ENCODE results near the gene UNG. TPM values are rescaled to one million over a fixed set of nuclear protein-coding genes. Genes with fewer than 3 reads are reported as not detected.

UNG gene
- total and polyA plus RNA-seq, 9 donors, result 20.1 to 27.7 (median 26.0) TPM

DNA sequence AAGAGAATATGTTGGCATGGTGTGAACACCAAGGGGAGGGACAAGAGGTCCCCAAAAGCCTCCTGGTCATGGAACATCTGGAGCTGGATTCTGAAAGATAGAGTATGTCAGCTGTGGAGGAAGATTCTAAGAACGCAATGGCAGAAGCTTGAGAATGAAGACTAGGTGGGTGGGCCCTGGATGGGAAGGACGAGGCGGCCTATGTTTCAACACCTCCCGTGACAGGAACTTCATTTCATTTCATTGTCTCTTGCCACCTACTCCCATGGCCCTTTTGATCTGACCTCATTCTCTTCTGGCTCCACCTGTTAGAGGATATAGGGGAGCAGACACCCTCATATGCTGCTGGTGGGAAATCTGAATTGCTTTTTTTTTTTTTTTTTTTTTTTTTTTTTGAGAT is 3.3 kb downstream of the UNG start:
- H3K27ac ChIP-seq (ENCODE audit: low read length), result no peak overlapping the region
- peaks cover 59% of the 10 kb centered on the region for H3K36me3 ChIP-seq (ENCODE audit: control insufficient read depth, insufficient read depth, low read length)
- no CpG with 5 or more reads among the region's 4 CpGs for WGBS (ENCODE audit: insufficient coverage)
- H3K27me3 ChIP-seq (ENCODE audit: control insufficient read depth, insufficient read depth, low read length), result no peaks in the 10 kb centered on the region
- H3K4me3 ChIP-seq (ENCODE audit: low read length), result no peak overlapping the region
- no peaks in the 10 kb centered on the region for H3K9me3 ChIP-seq (replicated peaks; ENCODE audit: control insufficient read depth, low read depth, low read length)
- peaks cover 8% of the 10 kb centered on the region for H3K4me1 ChIP-seq (ENCODE audit: control insufficient read depth, insufficient read depth, low read length)
- DNase-seq, result no peak

DNA sequence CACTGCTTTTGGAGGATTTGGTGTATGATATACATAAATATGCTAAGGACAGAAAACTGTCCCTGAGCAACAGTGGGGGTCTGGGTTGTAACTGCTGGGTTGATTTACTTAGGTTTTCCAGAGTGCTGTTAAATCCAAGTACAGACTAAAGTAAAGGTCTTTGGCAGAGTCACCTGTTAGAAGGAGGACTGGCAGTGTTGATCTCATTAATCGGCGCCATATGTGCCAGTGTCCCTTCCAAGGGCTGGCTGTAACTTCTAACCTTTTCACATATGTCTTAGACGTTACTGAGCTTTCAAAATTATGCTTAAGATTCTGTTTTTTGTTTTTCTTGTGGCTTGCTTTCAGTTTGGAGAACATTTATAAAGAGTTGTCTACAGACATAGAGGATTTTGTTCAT is 5.1 kb downstream of the UNG start:
- no peaks in the 10 kb centered on the region for H3K27me3 ChIP-seq (ENCODE audit: control insufficient read depth, insufficient read depth, low read length)
- peaks cover 69% of the 10 kb centered on the region for H3K36me3 ChIP-seq (ENCODE audit: control insufficient read depth, insufficient read depth, low read length)
- H3K9me3 ChIP-seq (replicated peaks; ENCODE audit: control insufficient read depth, low read depth, low read length), result no peaks in the 10 kb centered on the region
- H3K27ac ChIP-seq (ENCODE audit: low read length), result no peak overlapping the region
- H3K4me1 ChIP-seq (ENCODE audit: control insufficient read depth, insufficient read depth, low read length), result peaks cover 4% of the 10 kb centered on the region
- no CpG with 5 or more reads among the region's 3 CpGs for WGBS (ENCODE audit: insufficient coverage)
- no peak overlapping the region for H3K4me3 ChIP-seq (ENCODE audit: low read length)
- no peak for DNase-seq

DNA sequence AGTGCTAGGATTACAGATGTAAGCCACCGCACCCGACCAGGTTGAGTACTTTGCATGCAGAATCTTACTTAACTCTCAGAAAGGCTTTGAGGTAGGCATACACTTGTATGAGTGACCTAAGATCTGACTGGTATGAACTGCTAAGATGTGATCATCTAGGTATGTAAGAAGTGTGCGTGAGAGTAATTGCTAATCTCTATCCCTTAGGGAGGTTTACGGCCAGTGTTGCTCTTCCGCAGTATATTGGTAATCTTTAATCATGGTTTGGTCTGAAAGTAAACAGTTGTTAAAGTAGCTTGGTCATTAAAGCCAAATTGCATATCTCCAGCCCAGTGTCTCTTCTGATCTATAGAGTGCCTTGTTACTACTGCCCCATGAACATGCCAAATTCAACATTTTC is 7.8 kb downstream of the UNG start:
- no peak overlapping the region for H3K27ac ChIP-seq (ENCODE audit: low read length)
- no peak overlapping the region for H3K4me3 ChIP-seq (ENCODE audit: low read length)
- peaks cover 2% of the 10 kb centered on the region for H3K4me1 ChIP-seq (ENCODE audit: control insufficient read depth, insufficient read depth, low read length)
- H3K27me3 ChIP-seq (ENCODE audit: control insufficient read depth, insufficient read depth, low read length), result no peaks in the 10 kb centered on the region
- no peaks in the 10 kb centered on the region for H3K9me3 ChIP-seq (replicated peaks; ENCODE audit: control insufficient read depth, low read depth, low read length)
- WGBS (ENCODE audit: insufficient coverage), result no CpG with 5 or more reads among the region's 5 CpGs
- peaks cover 73% of the 10 kb centered on the region for H3K36me3 ChIP-seq (ENCODE audit: control insufficient read depth, insufficient read depth, low read length)
- no peak for DNase-seq

DNA sequence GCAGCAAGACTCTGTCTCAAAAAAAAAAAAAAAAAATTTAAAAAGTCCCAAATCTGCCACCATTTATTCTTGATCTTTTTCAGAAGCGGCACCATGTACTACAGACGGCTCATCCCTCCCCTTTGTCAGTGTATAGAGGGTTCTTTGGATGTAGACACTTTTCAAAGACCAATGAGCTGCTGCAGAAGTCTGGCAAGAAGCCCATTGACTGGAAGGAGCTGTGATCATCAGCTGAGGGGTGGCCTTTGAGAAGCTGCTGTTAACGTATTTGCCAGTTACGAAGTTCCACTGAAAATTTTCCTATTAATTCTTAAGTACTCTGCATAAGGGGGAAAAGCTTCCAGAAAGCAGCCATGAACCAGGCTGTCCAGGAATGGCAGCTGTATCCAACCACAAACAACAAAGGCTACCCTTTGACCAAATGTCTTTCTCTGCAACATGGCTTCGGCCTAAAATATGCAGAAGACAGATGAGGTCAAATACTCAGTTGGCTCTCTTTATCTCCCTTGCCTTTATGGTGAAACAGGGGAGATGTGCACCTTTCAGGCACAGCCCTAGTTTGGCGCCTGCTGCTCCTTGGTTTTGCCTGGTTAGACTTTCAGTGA is 12.5 kb downstream of the UNG start:
- Histone ChIP-seq H3K9me3 (replicated peaks; ENCODE audit: control insufficient read depth, low read depth, low read length) (no peaks in the 10 kb centered on the region), H3K27ac (ENCODE audit: low read length) (peak overlapping the region; percentile 87), H3K4me1 (ENCODE audit: control insufficient read depth, insufficient read depth, low read length) (peaks cover 9% of the 10 kb centered on the region), H3K36me3 (ENCODE audit: control insufficient read depth, insufficient read depth, low read length) (peaks cover 35% of the 10 kb centered on the region), H3K27me3 (ENCODE audit: control insufficient read depth, insufficient read depth, low read length) (no peaks in the 10 kb centered on the region), H3K4me3 (ENCODE audit: low read length) (no peak overlapping the region)
- DNase-seq, result peak; percentile 41
- WGBS (ENCODE audit: insufficient coverage), result 80% methylated on average over 1 of the region's 6 CpGs

DNA sequence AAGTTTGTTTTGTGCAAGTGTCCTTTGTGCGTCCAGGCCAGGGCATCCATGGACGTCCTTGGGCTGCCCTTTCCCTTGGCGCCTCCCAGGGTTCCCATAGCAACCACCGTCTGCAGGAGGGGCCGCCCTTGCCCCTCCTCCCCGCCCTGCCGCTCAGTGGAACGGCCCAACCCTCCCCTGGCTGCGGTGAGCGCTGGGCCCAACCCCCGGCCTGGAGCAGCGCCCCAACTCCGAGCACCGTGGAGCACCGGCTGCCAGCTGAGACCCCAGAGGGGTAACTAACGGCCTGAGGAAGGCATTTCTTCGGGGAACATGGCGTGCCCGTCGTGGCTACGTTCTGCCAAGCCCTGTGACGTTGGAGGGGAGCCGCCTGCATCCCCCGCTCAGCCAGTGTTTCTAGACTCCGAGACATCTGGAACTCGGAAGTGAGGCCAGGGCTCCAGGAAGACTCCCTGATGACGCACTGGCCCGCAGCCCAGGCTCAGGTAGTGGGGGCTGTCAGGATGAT is 13.6 kb downstream of the UNG start:
- Histone ChIP-seq H3K27ac (ENCODE audit: low read length) (peak overlapping the region; percentile 87), H3K27me3 (ENCODE audit: control insufficient read depth, insufficient read depth, low read length) (no peaks in the 10 kb centered on the region), H3K36me3 (ENCODE audit: control insufficient read depth, insufficient read depth, low read length) (peaks cover 23% of the 10 kb centered on the region), H3K9me3 (replicated peaks; ENCODE audit: control insufficient read depth, low read depth, low read length) (no peaks in the 10 kb centered on the region), H3K4me1 (ENCODE audit: control insufficient read depth, insufficient read depth, low read length) (peaks cover 18% of the 10 kb centered on the region), H3K4me3 (ENCODE audit: low read length) (peak overlapping the region; percentile 61)
- 1% methylated on average over 28 of the region's 28 CpGs for WGBS (ENCODE audit: insufficient coverage)
- DNase-seq, result peak; percentile 92

DNA sequence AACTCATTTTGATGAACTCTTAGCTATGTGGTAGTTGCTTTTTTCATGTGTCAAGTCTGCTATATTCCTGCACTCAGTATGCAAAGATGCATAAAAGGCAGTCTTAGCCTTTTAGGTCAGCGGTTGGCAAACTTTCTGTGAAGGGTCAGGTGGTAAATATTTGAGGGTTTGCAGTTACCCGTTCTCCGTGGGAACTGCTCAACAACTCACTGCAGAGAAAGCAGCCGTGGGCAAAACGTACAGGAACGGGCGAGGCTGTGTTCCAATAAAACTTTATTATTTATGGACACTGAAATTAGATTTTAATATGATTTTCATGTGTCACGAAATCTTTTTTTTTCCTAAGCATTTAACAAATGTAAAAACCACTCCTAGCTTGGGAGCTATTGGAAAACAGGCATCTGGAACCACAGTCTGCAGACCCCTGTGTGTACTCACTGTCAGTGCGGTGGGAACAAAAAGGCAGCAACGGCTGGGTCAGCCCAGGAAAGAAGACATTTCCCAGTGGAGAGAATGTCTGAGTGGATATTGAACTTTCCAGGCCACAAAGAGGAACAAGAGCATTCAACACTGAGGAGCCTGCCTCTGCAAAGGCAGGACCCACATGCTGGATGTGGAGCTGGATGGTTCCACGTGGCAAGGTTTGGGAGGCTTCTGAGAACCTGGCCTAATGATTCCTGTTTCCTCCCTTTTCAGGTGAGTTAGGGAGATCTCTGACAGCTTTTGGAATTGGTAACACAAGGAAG is 15.5 kb downstream of the UNG start:
- Histone ChIP-seq H3K4me1 (ENCODE audit: control insufficient read depth, insufficient read depth, low read length) (peaks cover 25% of the 10 kb centered on the region), H3K36me3 (ENCODE audit: control insufficient read depth, insufficient read depth, low read length) (peaks cover 15% of the 10 kb centered on the region), H3K9me3 (replicated peaks; ENCODE audit: control insufficient read depth, low read depth, low read length) (no peaks in the 10 kb centered on the region), H3K4me3 (ENCODE audit: low read length) (no peak overlapping the region), H3K27ac (ENCODE audit: low read length) (no peak overlapping the region), H3K27me3 (ENCODE audit: control insufficient read depth, insufficient read depth, low read length) (no peaks in the 10 kb centered on the region)
- 42% methylated on average over 4 of the region's 11 CpGs for whole genome bisulfite sequencing (ENCODE audit: insufficient coverage)
- DNase-seq, result no peak

DNA sequence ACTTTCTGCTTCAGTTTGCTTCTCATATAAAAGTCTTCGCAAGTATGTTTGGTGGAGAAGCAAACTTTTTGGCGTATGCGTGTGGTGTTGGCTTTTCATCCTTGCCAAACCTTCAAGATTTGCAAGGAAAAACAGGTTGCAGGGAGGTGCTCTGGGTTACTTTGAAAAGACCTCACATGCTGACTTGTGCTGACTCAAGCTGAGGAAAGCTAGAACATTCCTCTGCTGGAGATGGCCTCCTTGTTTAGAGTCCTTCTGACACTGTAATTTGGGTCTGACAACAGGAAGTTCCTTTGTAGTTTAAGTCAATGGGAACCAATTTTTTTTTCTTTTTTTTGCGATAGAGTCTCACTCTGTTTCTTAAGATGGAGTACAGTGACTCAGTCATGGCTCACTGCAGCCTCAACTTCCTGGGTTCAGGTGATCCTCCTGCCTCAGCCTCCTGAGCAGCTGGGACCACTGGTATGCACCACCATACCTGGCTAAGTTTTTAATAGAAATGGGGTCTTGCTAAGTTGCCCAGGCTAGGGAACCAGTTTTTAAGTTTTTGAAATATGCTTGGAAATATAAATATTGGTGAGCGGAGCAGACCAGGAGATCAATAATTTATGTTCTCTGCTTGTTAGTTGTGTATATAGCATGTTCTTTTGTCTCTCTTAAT is 16.4 kb downstream of the UNG start:
- H3K27me3 ChIP-seq (ENCODE audit: control insufficient read depth, insufficient read depth, low read length), result no peaks in the 10 kb centered on the region
- WGBS (ENCODE audit: insufficient coverage), result 92% methylated on average over 5 of the region's 5 CpGs
- no peaks in the 10 kb centered on the region for H3K9me3 ChIP-seq (replicated peaks; ENCODE audit: control insufficient read depth, low read depth, low read length)
- H3K4me1 ChIP-seq (ENCODE audit: control insufficient read depth, insufficient read depth, low read length), result peaks cover 25% of the 10 kb centered on the region
- H3K36me3 ChIP-seq (ENCODE audit: control insufficient read depth, insufficient read depth, low read length), result peaks cover 12% of the 10 kb centered on the region
- no peak overlapping the region for H3K27ac ChIP-seq (ENCODE audit: low read length)
- DNase-seq, result no peak
- no peak overlapping the region for H3K4me3 ChIP-seq (ENCODE audit: low read length)

DNA sequence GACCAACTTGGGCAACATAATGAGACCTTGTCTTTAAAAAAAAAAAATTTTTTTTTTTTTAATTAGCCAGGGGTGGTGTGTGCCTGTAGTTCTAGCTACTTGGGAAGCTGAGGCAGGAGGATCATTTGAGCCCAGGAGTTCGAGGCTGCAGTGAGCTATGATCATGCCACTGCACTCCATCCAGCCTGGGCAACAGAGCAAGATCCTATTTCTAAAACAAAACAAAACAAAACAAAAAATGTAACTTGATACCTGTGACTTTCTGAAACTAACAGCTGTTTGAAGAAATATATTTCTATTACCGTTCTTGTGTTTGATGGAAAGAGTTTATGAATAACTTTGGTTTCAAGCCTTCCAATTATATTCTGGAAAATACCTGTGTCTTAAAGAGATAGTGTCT is 17.2 kb downstream of the UNG start:
- no peaks in the 10 kb centered on the region for H3K27me3 ChIP-seq (ENCODE audit: control insufficient read depth, insufficient read depth, low read length)
- no CpG with 5 or more reads among the region's 2 CpGs for WGBS (ENCODE audit: insufficient coverage)
- H3K4me1 ChIP-seq (ENCODE audit: control insufficient read depth, insufficient read depth, low read length), result peaks cover 25% of the 10 kb centered on the region
- no peak overlapping the region for H3K27ac ChIP-seq (ENCODE audit: low read length)
- no peaks in the 10 kb centered on the region for H3K9me3 ChIP-seq (replicated peaks; ENCODE audit: control insufficient read depth, low read depth, low read length)
- H3K36me3 ChIP-seq (ENCODE audit: control insufficient read depth, insufficient read depth, low read length), result peaks cover 8% of the 10 kb centered on the region
- no peak for DNase-seq
- no peak overlapping the region for H3K4me3 ChIP-seq (ENCODE audit: low read length)

DNA sequence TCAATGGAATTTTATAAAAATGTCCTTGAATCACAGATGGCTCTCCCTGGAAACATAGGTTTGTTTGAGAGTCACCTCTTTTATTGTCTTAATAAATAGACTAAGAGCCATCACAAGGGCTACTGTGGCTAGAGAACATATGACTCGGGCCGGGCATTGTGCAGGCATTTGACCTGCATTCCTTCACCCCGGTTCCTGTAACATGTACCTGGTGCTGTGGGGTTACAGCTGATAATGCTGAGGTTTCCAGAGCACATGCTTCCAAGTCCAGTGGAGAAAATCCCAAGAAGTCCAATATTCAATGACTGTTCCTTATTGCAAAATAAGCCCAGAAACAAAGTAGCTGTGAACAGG is 18.0 kb downstream of the UNG start:
- Histone ChIP-seq H3K27me3 (ENCODE audit: control insufficient read depth, insufficient read depth, low read length) (no peaks in the 10 kb centered on the region), H3K9me3 (replicated peaks; ENCODE audit: control insufficient read depth, low read depth, low read length) (no peaks in the 10 kb centered on the region), H3K4me1 (ENCODE audit: control insufficient read depth, insufficient read depth, low read length) (peaks cover 21% of the 10 kb centered on the region), H3K27ac (ENCODE audit: low read length) (peak overlapping the region; percentile 83), H3K36me3 (ENCODE audit: control insufficient read depth, insufficient read depth, low read length) (peaks cover 1% of the 10 kb centered on the region), H3K4me3 (ENCODE audit: low read length) (no peak overlapping the region)
- no peak for DNase-seq
- 80% methylated on average over 1 of the region's 3 CpGs for WGBS (ENCODE audit: insufficient coverage)

Measured in muscle of leg (tissue), 11 donors.